T-cell (primary cell): Measurements from ENCODE around the gene GDPD2. TPM values are rescaled to one million over a fixed set of nuclear protein-coding genes. Genes with fewer than 3 reads are reported as not detected.

Experiments
- ATAC-seq, 4 experiments: fragments of 200-7000 bp in 3 of 4; fragments of 150-1000 bp in 1 of 4; cut with Tn5 transposase; replicated peaks in 1 of 4; 1 replicate in 3 of 4; 2 replicates in 1 of 4; pipeline ENCODE4 v1.10.0; 2021; ENCODE audit warnings: moderate library complexity in 3 of 4, mild to moderate bottlenecking in 2 of 4, moderate number of reproducible peaks in 1 of 4
- CTCF ChIA-PET, 2 donors: fragments of 300-600 bp; sonication (Branson Sonifier 250); formaldehyde crosslinking; loops; one replicate each; lab custom pipeline; 2022; ENCODE audit warnings: antibody characterized with exemption in 2 of 2; lab: Charles Lee
- POLR2A ChIA-PET, 2 donors: fragments of 300-600 bp; sonication (Branson Sonifier 250); formaldehyde crosslinking; loops; one replicate each; lab custom pipeline; 2022; ENCODE audit warnings: antibody characterized with exemption in 2 of 2; lab: Charles Lee
- DNase-seq, 35 experiments: peaks; one replicate each; pipeline versions ENCODE4 v3.0.0 to v3.0.0-alpha.2; 2013 to 2023
- H3K27ac ChIP-seq: one replicate; pipeline ENCODE4 v1.5.1; 2013; ENCODE audit warnings: low read length
- H3K27me3 ChIP-seq, 2 experiments: replicated peaks in 1 of 2; 1 replicate in 1 of 2; 2 replicates in 1 of 2; pipeline versions ENCODE4 v1.6.1 to v1.7.0; 2013; ENCODE audit warnings: low read length in 1 of 2, mixed read lengths in 1 of 2; ENCODE audit not compliant: control insufficient read depth in 2 of 2, insufficient read depth in 2 of 2; ENCODE audit errors: extremely low read depth in 1 of 2
- H3K36me3 ChIP-seq, 2 donors: 1 replicate in 1 of 2; 2 replicates in 1 of 2; pipeline versions ENCODE4 v1.6.1 to v1.7.0; 2013; ENCODE audit warnings: low read length in 1 of 2; ENCODE audit not compliant: control insufficient read depth in 2 of 2, insufficient read depth in 1 of 2; ENCODE audit errors: extremely low read depth in 1 of 2
- H3K4me1 ChIP-seq, 2 experiments: 1 replicate in 1 of 2; 2 replicates in 1 of 2; pipeline versions ENCODE4 v1.6.1 to v1.7.0; 2013; ENCODE audit warnings: low read length in 2 of 2, mixed read lengths in 1 of 2; ENCODE audit not compliant: insufficient read depth in 2 of 2, control insufficient read depth in 1 of 2; ENCODE audit errors: extremely low read depth in 1 of 2
- H3K4me3 ChIP-seq, 2 donors: 1 replicate in 1 of 2; 2 replicates in 1 of 2; pipeline versions ENCODE4 v1.5.1 to v1.7.0; 2013; ENCODE audit warnings: mild to moderate bottlenecking in 2 of 2, low read length in 1 of 2, moderate library complexity in 1 of 2; ENCODE audit not compliant: control insufficient read depth in 1 of 2; ENCODE audit errors: extremely low read depth in 1 of 2
- H3K9me3 ChIP-seq: 2 replicates; pipeline ENCODE4 v1.7.0; 2013
- H3K27ac Mint-ChIP-seq, 2 donors: one replicate each; pipeline ENCODE4 v1.8.0; 2020 to 2021; ENCODE audit warnings: mild to moderate bottlenecking in 2 of 2, mixed read lengths in 2 of 2
- H3K27me3 Mint-ChIP-seq, 2 donors: one replicate each; pipeline ENCODE4 v1.8.0; 2021 to 2022; ENCODE audit warnings: mixed read lengths in 2 of 2
- H3K36me3 Mint-ChIP-seq: one replicate; pipeline ENCODE4 v1.8.0; 2021; ENCODE audit warnings: mixed read lengths
- H3K4me1 Mint-ChIP-seq, 3 donors: one replicate each; pipeline ENCODE4 v1.8.0; 2020 to 2022; ENCODE audit warnings: mixed read lengths in 3 of 3, mild to moderate bottlenecking in 1 of 3
- H3K4me3 Mint-ChIP-seq, 3 donors: one replicate each; pipeline ENCODE4 v1.8.0; 2020 to 2022; ENCODE audit warnings: mild to moderate bottlenecking in 3 of 3, mixed read lengths in 3 of 3, moderate library complexity in 3 of 3
- H3K9me3 Mint-ChIP-seq, 3 donors: one replicate each; pipeline ENCODE4 v1.8.0; 2020 to 2022; ENCODE audit warnings: mixed read lengths in 3 of 3
- WGBS: methylation state at CpG from one replicate; pipeline ENCODE4 v1.1.5; 2013; ENCODE audit warnings: missing lambda C conversion rate; ENCODE audit not compliant: insufficient coverage; 5-methylcytosine and 5-hydroxymethylcytosine counted together
- total RNA-seq, 35 experiments: library from RNA in 6 of 35; stranded (reverse) in 6 of 35; fragments of 120-200 nt in 1 of 35; gene quantifications; one replicate each; pipeline versions ENCODE4 v1.2.1 to v1.2.4 and lab custom pipeline; 2013 to 2026

Gene GDPD2
- total RNA-seq, 5 donors from 2014 or later (not counting 1 experiment from before 2014, with no cell fraction given) = not detected

- H3K4me3 ChIP-seq = no peak overlapping the region
- H3K4me3 Mint-ChIP-seq = no peak overlapping the region
- CTCF ChIA-PET = no interaction called here
- no peaks in the 10 kb centered on the region for H3K4me1 ChIP-seq
- H3K36me3 ChIP-seq = peaks cover 0 to 9% of the 10 kb centered on the region in 2 donors
- no CpG with 5 or more reads among the region's 8 CpGs for WGBS
- POLR2A ChIA-PET = no interaction called here
- peaks cover 16% of the 10 kb centered on the region for H3K36me3 Mint-ChIP-seq
- H3K27ac ChIP-seq = no peak overlapping the region
- H3K9me3 ChIP-seq = no peaks in the 10 kb centered on the region
- H3K4me1 Mint-ChIP-seq = peaks cover 0 to 2% (median 0%) of the 10 kb centered on the region in 3 donors
- H3K27me3 Mint-ChIP-seq = peaks cover 0 to 6% of the 10 kb centered on the region in 2 donors
- no peak overlapping the region for H3K27ac Mint-ChIP-seq
- H3K27me3 ChIP-seq = no peaks in the 10 kb centered on the region
- no peaks in the 10 kb centered on the region for H3K9me3 Mint-ChIP-seq
- no peak for DNase-seq
- ATAC-seq = no peak
These were observed 58.6 kb downstream of the GDPD2 start for GRCh38 chrX:70481471-70482270.

DNA sequence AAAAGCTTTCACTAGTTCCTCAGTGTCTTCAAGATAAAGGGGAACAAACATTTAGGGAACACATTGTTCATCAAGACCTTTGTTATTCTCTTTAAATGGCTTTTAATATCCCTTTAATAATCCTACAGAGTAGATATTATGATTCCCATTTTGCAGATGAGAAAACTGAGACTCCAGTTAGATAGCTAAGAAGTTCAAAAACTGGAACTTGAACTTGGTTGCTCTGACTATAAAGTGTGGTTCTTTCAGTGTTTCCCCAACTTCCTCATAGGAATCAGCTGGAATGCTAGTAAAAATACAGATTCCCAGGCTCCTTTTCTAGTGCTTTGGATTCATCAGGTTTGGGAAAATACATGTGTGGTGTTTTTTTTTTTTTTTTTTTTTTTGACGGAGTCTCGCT lies 59.2 kb downstream of the GDPD2 start:
- POLR2A ChIA-PET = no interaction called here
- no peak overlapping the region for H3K4me3 Mint-ChIP-seq
- H3K27me3 Mint-ChIP-seq = peaks cover 0 to 6% of the 10 kb centered on the region in 2 donors
- no CpG with 5 or more reads among the region's 2 CpGs for WGBS
- no peak for DNase-seq
- ATAC-seq = no peak
- no peak overlapping the region for H3K27ac Mint-ChIP-seq
- peaks cover 0 to 12% of the 10 kb centered on the region in 2 donors for H3K36me3 ChIP-seq
- no peaks in the 10 kb centered on the region for H3K9me3 Mint-ChIP-seq
- CTCF ChIA-PET = no interaction called here
- H3K36me3 Mint-ChIP-seq = peaks cover 17% of the 10 kb centered on the region
- no peaks in the 10 kb centered on the region for H3K4me1 Mint-ChIP-seq
- no peaks in the 10 kb centered on the region for H3K27me3 ChIP-seq
- H3K4me3 ChIP-seq = no peak overlapping the region
- H3K4me1 ChIP-seq = no peaks in the 10 kb centered on the region
- no peak overlapping the region for H3K27ac ChIP-seq
- H3K9me3 ChIP-seq = no peaks in the 10 kb centered on the region

Other genes starting within 250 kb of the GDPD2 start
- not detected for gene DGAT2L6, start 245.8 kb upstream of the GDPD2 start, total RNA-seq
- not detected for gene AWAT1, start 188.7 kb upstream of the GDPD2 start, total RNA-seq
- 1 to 10 TPM in 1 of 5 donors, under 1 TPM in 4; 0.32 to 1.2 (median 0.46) TPM for gene P2RY4, start 163.1 kb upstream of the GDPD2 start, total RNA-seq
- not detected for gene ARR3, start 155.0 kb upstream of the GDPD2 start, total RNA-seq
- gene RAB41, start 141.1 kb upstream of the GDPD2 start, total RNA-seq = not detected
- gene PDZD11, start 133.4 kb upstream of the GDPD2 start, total RNA-seq = 10 to 100 TPM in 3 of 5 donors, 1 to 10 TPM in 2; 9.1 to 15.9 (median 10.8) TPM
- under 1 TPM; 0.15 to 0.59 (median 0.35) TPM for gene KIF4A, start 133.2 kb upstream of the GDPD2 start, total RNA-seq
- gene DLG3, start 21.5 kb downstream of the GDPD2 start, total RNA-seq = 10 to 100 TPM in 3 of 5 donors, 1 to 10 TPM in 2; 6.2 to 14.1 (median 10.3) TPM